ENCODE data around the gene SLC35G4. TPM values are rescaled to one million over a fixed set of nuclear protein-coding genes. Genes with fewer than 3 reads are reported as not detected.

The SLC35G4 gene
- total RNA-seq, 1 experiment from 2014 or later: not detected

GRCh38 chr18:11574545-11574944, 34.9 kb upstream of the SLC35G4 start:
- Histone ChIP-seq H2AFZ (ENCODE audit: low read length) (no peak overlapping the region), H3K4ac (ENCODE audit: low read depth, low read length) (no peak overlapping the region), H3K27ac (ENCODE audit: insufficient read length, low read depth, low read length) (no peak overlapping the region), H3K14ac (ENCODE audit: insufficient read depth, low read length) (no peak overlapping the region), H3K4me1 (ENCODE audit: insufficient read depth, low read length) (no peaks in the 10 kb centered on the region), H2BK5ac (ENCODE audit: insufficient read length, low read length) (no peak overlapping the region), H3K23me2 (ENCODE audit: insufficient read length, low read depth, low read length, poor library complexity, severe bottlenecking) (no peaks in the 10 kb centered on the region), H3K27me3 (ENCODE audit: insufficient read depth, low read length) (no peaks in the 10 kb centered on the region), H2BK12ac (ENCODE audit: insufficient read length, low read depth, low read length) (no peak overlapping the region), H4K20me1 (ENCODE audit: control insufficient read depth, insufficient read depth, insufficient read length) (no peaks in the 10 kb centered on the region), H3K9ac (ENCODE audit: extremely low read depth, insufficient read length, low read length) (no peak overlapping the region), H3K23ac (ENCODE audit: insufficient read length, low read depth, low read length) (no peak overlapping the region), H3K18ac (ENCODE audit: insufficient read length, low read depth, low read length) (no peak overlapping the region), H3K4me2 (ENCODE audit: insufficient read depth, insufficient read length, low read length) (no peak overlapping the region), H3K79me1 (ENCODE audit: insufficient read depth, low read depth, low read length, poor library complexity, severe bottlenecking) (no peaks in the 10 kb centered on the region), H4K8ac (replicated peaks; ENCODE audit: insufficient read length, low read depth, low read length) (no peak overlapping the region), H3K79me2 (ENCODE audit: insufficient read depth, low read length) (no peaks in the 10 kb centered on the region), H4K5ac (ENCODE audit: insufficient read length, low read depth, low read length) (no peak overlapping the region), H3K9me3 (ENCODE audit: control insufficient read depth, low read depth, low read length) (no peaks in the 10 kb centered on the region), H3K56ac (ENCODE audit: insufficient read length, low read depth, low read length) (no peak overlapping the region), H4K91ac (ENCODE audit: insufficient read length, low read depth, low read length) (no peak overlapping the region), H2AK5ac (ENCODE audit: insufficient read length, low read length) (no peak overlapping the region), H2BK20ac (ENCODE audit: low read depth, low read length, poor library complexity, severe bottlenecking) (no peak overlapping the region), H2BK15ac (ENCODE audit: low read depth, low read length) (no peak overlapping the region), H2BK120ac (ENCODE audit: low read depth, low read length, poor library complexity, severe bottlenecking) (no peak overlapping the region), H3T11ph (ENCODE audit: low read length) (no peak overlapping the region)
- no peaks in the 10 kb centered on the region; the same call in none of the 2 replicates for H3K27me3 Mint-ChIP-seq (ENCODE audit: low read depth)
- DNase-seq: no peak
- no CpG with 5 or more reads among the region's 3 CpGs for WGBS (ENCODE audit: extremely low coverage, insufficient read length, low lambda C conversion rate)
- no peak overlapping the region for H3K27ac Mint-ChIP-seq
- no peak for TF ChIP-seq CTCF (conservative IDR thresholded peaks at IDR 0.05)
- H3K4me3 Mint-ChIP-seq: no peak overlapping the region
- peaks cover 9 to 14% of the 10 kb centered on the region in 2 experiments; a peak in 3 of 4 replicates for H3K4me1 Mint-ChIP-seq
- H3K9me3 Mint-ChIP-seq: no peaks in the 10 kb centered on the region
- no peaks in the 10 kb centered on the region for H3K36me3 Mint-ChIP-seq (ENCODE audit: insufficient read depth in 1 of 3, low read depth in 3 of 3)
